Stimulated activated CD8-positive, alpha-beta memory T cell treated with anti-CD3 and anti-CD28 coated beads, Interleukin-12 subunit alpha, Interleukin-12 subunit beta, amount 100 ng/mL, for 4 hours (primary cell): Measurements from ENCODE around the gene GLCCI1.

Experiments used
- DNase-seq: peaks from one replicate; pipeline ENCODE4 v3.0.0-alpha.2; 2020; ENCODE audit warnings: low read depth

Gene GLCCI1

GRCh38 chr7:7964250-7964649 is 4.3 kb upstream of the GLCCI1 start:
- DNase-seq = no peak

GRCh38 chr7:7964691-7965090 is 3.9 kb upstream of the GLCCI1 start:
- no peak for DNase-seq

- DNase-seq = no peak
Measured at GRCh38 chr7:7965301-7965700, 3.3 kb upstream of the GLCCI1 start.

GRCh38 chr7:7966141-7966734 is 2.4 kb upstream of the GLCCI1 start:
- DNase-seq = no peak

GRCh38 chr7:7967886-7968543 is 581 bp upstream of the GLCCI1 start:
- no peak for DNase-seq

GRCh38 chr7:7969306-7970236 is 975 bp downstream of the GLCCI1 start:
- peak; percentile 30 for DNase-seq

- no peak for DNase-seq
Measured at GRCh38 chr7:7970237-7970530, 1.6 kb downstream of the GLCCI1 start.

GRCh38 chr7:7970531-7971307 is 2.1 kb downstream of the GLCCI1 start:
- DNase-seq = no peak

GRCh38 chr7:7971308-7972040 is 2.9 kb downstream of the GLCCI1 start:
- DNase-seq = no peak

GRCh38 chr7:7972128-7972527 is 3.5 kb downstream of the GLCCI1 start:
- DNase-seq = no peak

GRCh38 chr7:7972922-7973594 is 4.5 kb downstream of the GLCCI1 start:
- no peak for DNase-seq

GRCh38 chr7:7976677-7977076 is 8.1 kb downstream of the GLCCI1 start:
- DNase-seq = no peak

- DNase-seq = no peak
Measured at GRCh38 chr7:7977774-7978173, 9.2 kb downstream of the GLCCI1 start.

GRCh38 chr7:7978860-7979259 is 10.3 kb downstream of the GLCCI1 start:
- DNase-seq = no peak

- DNase-seq = no peak
Measured at GRCh38 chr7:7979558-7979957, 11.0 kb downstream of the GLCCI1 start.

GRCh38 chr7:7980134-7980533 is 11.5 kb downstream of the GLCCI1 start:
- DNase-seq = no peak

GRCh38 chr7:7982904-7983303 is 14.3 kb downstream of the GLCCI1 start:
- DNase-seq = no peak

- no peak for DNase-seq
Measured at GRCh38 chr7:7984424-7984823, 15.8 kb downstream of the GLCCI1 start.

- DNase-seq = no peak
Measured at GRCh38 chr7:7988706-7989105, 20.1 kb downstream of the GLCCI1 start.

GRCh38 chr7:7989133-7989532 is 20.5 kb downstream of the GLCCI1 start:
- no peak for DNase-seq
